Measurements from ENCODE around the gene FAM118A. TPM values are rescaled to one million over a fixed set of nuclear protein-coding genes. Genes with fewer than 3 reads are reported as not detected.

FAM118A gene
- polyA plus RNA-seq, 3 donors, result 20.0 to 423 (median 27.9) TPM

GRCh38 chr22:45295492-45295891 is 14.2 kb upstream of the FAM118A start:
- no peak overlapping the region for H3K4me3 Mint-ChIP-seq

GRCh38 chr22:45296628-45297297 is 13.0 kb upstream of the FAM118A start:
- 8% methylated on average over 4 of the region's 13 CpGs for WGBS (ENCODE audit: insufficient coverage)
- Histone ChIP-seq H3K4me3 (replicated peaks in 1 of 3; ENCODE audit: low read depth in 2 of 3, low read length in 3 of 3) (peak overlapping the region in 1 of 3 experiments; percentile 45), H3K4me2 (replicated peaks; ENCODE audit: extremely low read depth, low read length, poor library complexity, severe bottlenecking) (peak overlapping the region; percentile 62)

More at GRCh38 chr22:45295492-45295891, 14.2 kb upstream of the FAM118A start:
- TF ChIP-seq CTCF (IDR thresholded peaks at IDR 0.05), result no peak
- Histone ChIP-seq H3K4me2 (replicated peaks; ENCODE audit: extremely low read depth, low read length, poor library complexity, severe bottlenecking) (no peak overlapping the region), H3K36me3 (replicated peaks in 1 of 2; ENCODE audit: control insufficient read depth in 1 of 2, insufficient read depth in 2 of 2, low read length in 2 of 2) (no peaks in the 10 kb centered on the region), H3K27ac (ENCODE audit: low read depth in 1 of 2, low read length in 2 of 2) (no peak overlapping the region), H3K9me3 (replicated peaks in 1 of 2; ENCODE audit: control insufficient read depth in 1 of 2, insufficient read depth in 1 of 2, low read length in 2 of 2) (no peaks in the 10 kb centered on the region), H3K4me1 (ENCODE audit: control insufficient read depth in 1 of 2, insufficient read depth in 2 of 2, low read length in 2 of 2) (peaks cover 52 to 67% of the 10 kb centered on the region in 2 donors), H2AFZ (ENCODE audit: insufficient read depth, low read depth, low read length, poor library complexity, severe bottlenecking) (no peak overlapping the region), H3K79me2 (ENCODE audit: insufficient read depth, low read length) (no peaks in the 10 kb centered on the region), H3K9ac (ENCODE audit: insufficient read depth, low read length, poor library complexity, severe bottlenecking) (no peak overlapping the region), H3K27me3 (ENCODE audit: control insufficient read depth in 2 of 2, insufficient read depth in 2 of 2, low read length in 2 of 2) (no peaks in the 10 kb centered on the region), H3K4me3 (replicated peaks in 1 of 3; ENCODE audit: low read depth in 2 of 3, low read length in 3 of 3) (no peak overlapping the region), H4K20me1 (ENCODE audit: insufficient read depth, low read length) (no peaks in the 10 kb centered on the region)
- Mint-ChIP-seq H3K36me3 (peaks cover 0 to 3% of the 10 kb centered on the region in 2 donors), H3K27me3 (ENCODE audit: low read depth in 3 of 3) (peaks cover 0 to 4% (median 3%) of the 10 kb centered on the region in 3 donors), H3K9me3 (no peaks in the 10 kb centered on the region), H3K27ac (peak overlapping the region in 4 of 7 donors; percentile 26 to 84 (median 68)), H3K4me1 (peaks cover 33% of the 10 kb centered on the region)
- 96% methylated on average over 5 of the region's 9 CpGs for WGBS (ENCODE audit: insufficient coverage)
- no peak for DNase-seq
- intact Hi-C loops (cut with micrococcal nuclease), result no loop called here

More at GRCh38 chr22:45296628-45297297, 13.0 kb upstream of the FAM118A start:
- Histone ChIP-seq H3K79me2 (ENCODE audit: insufficient read depth, low read length) (no peaks in the 10 kb centered on the region), H3K27me3 (ENCODE audit: control insufficient read depth in 2 of 2, insufficient read depth in 2 of 2, low read length in 2 of 2) (no peaks in the 10 kb centered on the region), H3K36me3 (replicated peaks in 1 of 2; ENCODE audit: control insufficient read depth in 1 of 2, insufficient read depth in 2 of 2, low read length in 2 of 2) (no peaks in the 10 kb centered on the region), H2AFZ (ENCODE audit: insufficient read depth, low read depth, low read length, poor library complexity, severe bottlenecking) (peak overlapping the region; percentile 80), H4K20me1 (ENCODE audit: insufficient read depth, low read length) (no peaks in the 10 kb centered on the region), H3K9me3 (replicated peaks in 1 of 2; ENCODE audit: control insufficient read depth in 1 of 2, insufficient read depth in 1 of 2, low read length in 2 of 2) (no peaks in the 10 kb centered on the region), H3K27ac (ENCODE audit: low read depth in 1 of 2, low read length in 2 of 2) (peak overlapping the region; percentile 72 to 85), H3K9ac (ENCODE audit: insufficient read depth, low read length, poor library complexity, severe bottlenecking) (peak overlapping the region; percentile 44), H3K4me1 (ENCODE audit: control insufficient read depth in 1 of 2, insufficient read depth in 2 of 2, low read length in 2 of 2) (peaks cover 52 to 67% of the 10 kb centered on the region in 2 donors)
- peak; percentile 47 to 58 (median 50) for DNase-seq
- H3K27me3 Mint-ChIP-seq (ENCODE audit: low read depth in 3 of 3), result peaks cover 0 to 4% (median 3%) of the 10 kb centered on the region in 3 donors
- no peak for TF ChIP-seq CTCF (IDR thresholded peaks at IDR 0.05)
- H3K36me3 Mint-ChIP-seq, result peaks cover 0 to 3% of the 10 kb centered on the region in 2 donors
- intact Hi-C loops (cut with micrococcal nuclease), result no loop called here
- H3K27ac Mint-ChIP-seq, result peak overlapping the region; percentile 68 to 89 (median 89)
- H3K4me1 Mint-ChIP-seq, result peaks cover 43% of the 10 kb centered on the region
- peak overlapping the region in 1 of 2 donors; percentile 70 for H3K4me3 Mint-ChIP-seq
- no peaks in the 10 kb centered on the region for H3K9me3 Mint-ChIP-seq

Measured in CD14-positive monocyte (primary cell).